Stimulated activated naive CD4-positive, alpha-beta T cell treated with Interleukin-2 at 50 U/mL for 16 hours (primary cell): ENCODE measurements around the gene RSPH1.

Source experiments
- DNase-seq: peaks from one replicate; lab custom pipeline; 2025; lab: John Stamatoyannopoulos, UW

RSPH1 gene

DNA sequence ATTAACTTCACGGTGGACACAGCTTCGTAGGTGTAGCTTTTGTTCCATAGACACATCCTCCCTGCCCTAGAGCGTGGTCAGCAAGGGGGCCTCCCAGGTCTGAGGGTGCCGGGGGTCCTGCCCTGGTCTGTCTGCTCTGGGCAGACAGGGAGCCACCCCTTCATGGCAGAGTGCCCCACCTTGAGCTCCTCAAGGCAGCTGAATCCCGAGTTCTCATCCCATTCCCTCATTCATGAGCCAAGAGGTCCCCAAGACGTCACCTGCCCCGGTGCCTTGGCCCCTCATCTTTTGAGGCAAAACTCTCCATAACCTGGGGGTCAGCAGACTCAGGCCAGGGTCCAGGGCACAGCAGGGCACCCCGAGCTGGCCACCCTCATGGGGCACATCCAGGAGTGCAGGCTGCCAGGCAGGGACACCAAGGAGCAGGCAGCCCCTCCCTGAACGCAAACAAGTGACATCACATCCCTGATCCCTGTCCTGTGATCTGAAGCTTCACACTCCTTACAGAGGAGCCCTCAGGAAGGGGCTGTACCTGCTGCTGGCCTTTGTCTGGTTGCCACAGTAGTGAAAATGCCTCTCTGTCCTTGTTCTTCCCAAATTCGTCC is 69.0 kb downstream of the RSPH1 start:
- DNase-seq = no peak

GRCh38 chr21:42426424-42426823 is 69.6 kb downstream of the RSPH1 start:
- DNase-seq = no peak

DNA sequence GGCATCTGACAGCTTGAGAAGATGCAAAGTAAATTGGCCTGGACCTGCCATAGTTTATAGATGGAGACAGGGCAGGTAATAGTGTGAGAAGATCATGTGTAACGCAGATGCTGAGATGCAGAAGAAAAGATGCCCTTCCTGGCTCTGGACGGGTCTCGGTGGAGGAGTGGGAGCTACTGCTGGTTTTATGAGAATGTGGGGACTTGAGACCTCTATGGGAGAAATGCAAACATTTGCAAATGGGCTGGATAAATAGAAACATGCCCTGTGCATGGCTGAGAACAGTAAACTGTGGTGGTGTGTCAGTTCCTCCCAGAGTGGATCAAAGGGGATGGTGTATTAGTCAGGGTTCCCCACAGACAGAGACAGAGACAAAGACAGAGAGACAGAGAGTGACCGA is 70.4 kb downstream of the RSPH1 start:
- no peak for DNase-seq

- peak; percentile 71 for DNase-seq
Observed at GRCh38 chr21:42424914-42425541, 71.0 kb downstream of the RSPH1 start.

GRCh38 chr21:42423685-42424084 is 72.3 kb downstream of the RSPH1 start:
- no peak for DNase-seq

DNA sequence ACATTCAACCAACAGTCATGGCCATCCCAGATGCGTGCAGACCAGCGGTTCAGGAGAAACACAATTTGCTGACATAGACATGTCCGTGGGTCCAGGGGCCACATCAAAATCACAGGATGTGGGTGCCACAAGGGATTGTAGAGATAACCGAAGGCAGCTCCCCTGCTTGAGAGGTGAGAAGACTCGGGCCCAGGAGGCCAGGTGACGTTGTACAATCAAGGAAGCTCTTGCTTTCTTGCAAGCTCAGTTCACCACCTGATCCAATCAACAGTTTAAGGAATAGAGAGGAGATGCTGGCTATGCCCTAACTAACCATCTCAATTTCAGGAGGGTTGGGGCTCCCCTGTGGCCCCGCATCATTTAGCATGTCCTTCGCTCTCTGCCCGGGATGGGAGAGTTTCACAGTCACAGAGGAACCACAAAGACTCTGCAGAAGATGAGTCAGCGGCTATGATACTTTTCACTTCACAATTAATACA is 72.8 kb downstream of the RSPH1 start:
- DNase-seq = peak; percentile 37
